KMS-11 (cell line): ENCODE data around the gene STARD9.

ENCODE experiments used
- H2AFZ ChIP-seq: fragments of 200-600 bp; sonication (generic); 2 replicates; pipeline ENCODE4 v1.6.1; 2016; ENCODE audit warnings: antibody characterized with exemption, mixed run types, low read depth
- H3K27ac ChIP-seq: fragments of 200-600 bp; sonication (generic); 2 replicates; pipeline ENCODE4 v1.6.1; 2016; ENCODE audit warnings: mild to moderate bottlenecking, mixed run types
- H3K27me3 ChIP-seq: fragments of 200-600 bp; sonication (generic); 2 replicates; pipeline ENCODE4 v1.6.1; 2017; ENCODE audit warnings: mild to moderate bottlenecking, low read depth, mixed run types, moderate library complexity; ENCODE audit not compliant: insufficient read depth
- H3K36me3 ChIP-seq: fragments of 200-600 bp; sonication (generic); 2 replicates; pipeline ENCODE4 v1.6.1; 2017; ENCODE audit warnings: mild to moderate bottlenecking, mixed run types; ENCODE audit not compliant: insufficient read depth
- H3K4me1 ChIP-seq: fragments of 200-600 bp; sonication (generic); 2 replicates; pipeline ENCODE4 v1.6.1; 2016; ENCODE audit warnings: mild to moderate bottlenecking, low read depth, mixed run types; ENCODE audit not compliant: poor library complexity, severe bottlenecking
- H3K4me2 ChIP-seq: fragments of 200-600 bp; sonication (generic); 2 replicates; pipeline ENCODE4 v1.7.0; 2016; ENCODE audit warnings: mild to moderate bottlenecking, mixed run types
- H3K4me3 ChIP-seq: fragments of 200-600 bp; sonication (generic); IDR thresholded peaks from 2 replicates; pipeline ENCODE4 v1.6.1; 2017; ENCODE audit warnings: low read depth, low read length, mixed read lengths; ENCODE audit not compliant: insufficient read depth
- H3K79me2 ChIP-seq: fragments of 200-600 bp; sonication (generic); 2 replicates; pipeline ENCODE4 v1.6.1; 2016; ENCODE audit warnings: low read depth, mixed run types; ENCODE audit not compliant: insufficient read depth
- H3K9ac ChIP-seq: fragments of 200-600 bp; sonication (generic); 2 replicates; pipeline ENCODE4 v1.6.1; 2016; ENCODE audit warnings: mild to moderate bottlenecking, mixed run types
- H4K20me1 ChIP-seq: fragments of 200-600 bp; sonication (generic); 2 replicates; pipeline ENCODE4 v1.6.1; 2016; ENCODE audit warnings: mild to moderate bottlenecking, mixed run types; ENCODE audit not compliant: insufficient read depth
- TF ChIP-seq, protein P1 (sequence below): fragments of 200-600 bp; sonication (generic); conservative IDR thresholded peaks from 2 replicates; pipeline ENCODE4 v1.6.1; 2017; ENCODE audit warnings: low read depth, mild to moderate bottlenecking, antibody characterized with exemption, low read length, moderate library complexity, mixed read lengths

Gene STARD9

DNA sequence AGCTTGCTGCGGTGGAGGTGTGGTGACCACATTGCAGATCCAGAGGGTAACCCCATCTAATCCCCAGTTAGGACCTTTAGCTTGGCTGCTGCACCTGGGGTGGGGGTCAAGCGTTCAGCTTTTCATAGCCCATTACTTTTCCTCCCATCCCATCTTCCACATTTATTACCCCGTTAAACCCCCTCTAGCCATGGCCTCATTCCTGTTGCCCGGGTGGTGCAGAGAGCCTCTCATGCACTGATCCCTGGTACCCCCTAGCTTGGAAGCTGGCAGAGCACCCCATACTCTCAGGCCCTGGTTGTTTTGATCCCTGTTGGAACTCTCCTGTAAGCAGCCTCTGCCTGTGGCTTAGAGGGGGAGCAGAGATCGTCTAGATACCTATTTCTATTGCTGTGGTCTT lies 140.7 kb downstream of the STARD9 start:
- no peaks in the 10 kb centered on the region for H3K79me2 ChIP-seq
- H3K36me3 ChIP-seq = no peaks in the 10 kb centered on the region
- H2AFZ ChIP-seq = no peak overlapping the region
- H3K27me3 ChIP-seq = no peaks in the 10 kb centered on the region
- H3K9ac ChIP-seq = no peak overlapping the region
- no peak overlapping the region for H3K4me3 ChIP-seq
- H4K20me1 ChIP-seq = no peaks in the 10 kb centered on the region
- H3K4me2 ChIP-seq = no peak overlapping the region
- H3K4me1 ChIP-seq = no peaks in the 10 kb centered on the region
- TF ChIP-seq, protein P1, sequence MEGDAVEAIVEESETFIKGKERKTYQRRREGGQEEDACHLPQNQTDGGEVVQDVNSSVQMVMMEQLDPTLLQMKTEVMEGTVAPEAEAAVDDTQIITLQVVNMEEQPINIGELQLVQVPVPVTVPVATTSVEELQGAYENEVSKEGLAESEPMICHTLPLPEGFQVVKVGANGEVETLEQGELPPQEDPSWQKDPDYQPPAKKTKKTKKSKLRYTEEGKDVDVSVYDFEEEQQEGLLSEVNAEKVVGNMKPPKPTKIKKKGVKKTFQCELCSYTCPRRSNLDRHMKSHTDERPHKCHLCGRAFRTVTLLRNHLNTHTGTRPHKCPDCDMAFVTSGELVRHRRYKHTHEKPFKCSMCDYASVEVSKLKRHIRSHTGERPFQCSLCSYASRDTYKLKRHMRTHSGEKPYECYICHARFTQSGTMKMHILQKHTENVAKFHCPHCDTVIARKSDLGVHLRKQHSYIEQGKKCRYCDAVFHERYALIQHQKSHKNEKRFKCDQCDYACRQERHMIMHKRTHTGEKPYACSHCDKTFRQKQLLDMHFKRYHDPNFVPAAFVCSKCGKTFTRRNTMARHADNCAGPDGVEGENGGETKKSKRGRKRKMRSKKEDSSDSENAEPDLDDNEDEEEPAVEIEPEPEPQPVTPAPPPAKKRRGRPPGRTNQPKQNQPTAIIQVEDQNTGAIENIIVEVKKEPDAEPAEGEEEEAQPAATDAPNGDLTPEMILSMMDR = no peak
- H3K27ac ChIP-seq = no peak overlapping the region

DNA sequence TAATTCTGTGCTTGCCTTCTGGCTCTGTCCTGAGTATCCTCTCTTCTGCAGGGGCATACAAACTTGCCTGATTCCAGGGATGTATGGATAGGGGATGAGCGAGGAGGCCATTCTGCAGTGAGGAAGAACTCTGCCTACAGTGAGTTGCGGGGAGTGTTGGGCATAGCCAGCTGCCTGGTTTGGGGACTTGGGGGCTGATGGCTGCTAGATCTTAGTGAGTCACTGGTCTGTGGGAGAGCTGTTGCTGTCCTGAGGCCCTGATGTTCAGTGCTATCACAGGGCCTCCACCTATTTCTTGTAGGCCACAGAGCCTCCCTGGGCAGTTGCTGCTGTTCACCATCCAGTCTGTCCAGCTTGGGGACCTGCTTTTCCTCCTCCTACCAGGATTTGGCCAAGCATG lies 141.2 kb downstream of the STARD9 start:
- Histone ChIP-seq H3K79me2 (no peaks in the 10 kb centered on the region), H3K36me3 (no peaks in the 10 kb centered on the region), H3K9ac (no peak overlapping the region), H3K27me3 (no peaks in the 10 kb centered on the region), H3K4me3 (no peak overlapping the region), H3K27ac (no peak overlapping the region), H3K4me2 (no peak overlapping the region), H3K4me1 (no peaks in the 10 kb centered on the region), H2AFZ (no peak overlapping the region), H4K20me1 (no peaks in the 10 kb centered on the region)
- TF ChIP-seq, protein P1 = no peak

DNA sequence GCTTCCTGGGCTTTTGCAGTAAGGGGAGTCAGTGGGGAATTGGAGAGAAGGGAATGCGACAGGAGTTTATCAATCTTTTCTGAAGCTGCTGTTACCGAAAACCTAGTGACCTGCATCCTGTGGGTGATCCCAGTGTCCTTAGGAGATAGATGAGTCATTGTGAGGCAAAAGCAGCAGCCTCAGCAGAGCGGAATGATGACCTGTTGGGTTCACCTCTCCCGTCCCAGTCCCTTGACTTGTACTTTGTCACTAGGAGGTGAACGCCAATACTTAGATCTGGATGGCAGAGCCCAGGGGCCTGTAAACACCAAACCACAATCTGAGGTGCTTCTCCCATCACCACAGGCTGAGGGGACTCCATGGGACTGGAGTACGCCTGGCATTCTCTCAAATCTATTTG lies 143.6 kb downstream of the STARD9 start:
- H4K20me1 ChIP-seq = no peaks in the 10 kb centered on the region
- H3K4me1 ChIP-seq = no peaks in the 10 kb centered on the region
- H3K9ac ChIP-seq = no peak overlapping the region
- no peaks in the 10 kb centered on the region for H3K27me3 ChIP-seq
- H3K4me2 ChIP-seq = no peak overlapping the region
- H3K4me3 ChIP-seq = no peak overlapping the region
- H3K27ac ChIP-seq = no peak overlapping the region
- no peaks in the 10 kb centered on the region for H3K79me2 ChIP-seq
- TF ChIP-seq, protein P1 = no peak
- no peak overlapping the region for H2AFZ ChIP-seq
- no peaks in the 10 kb centered on the region for H3K36me3 ChIP-seq

DNA sequence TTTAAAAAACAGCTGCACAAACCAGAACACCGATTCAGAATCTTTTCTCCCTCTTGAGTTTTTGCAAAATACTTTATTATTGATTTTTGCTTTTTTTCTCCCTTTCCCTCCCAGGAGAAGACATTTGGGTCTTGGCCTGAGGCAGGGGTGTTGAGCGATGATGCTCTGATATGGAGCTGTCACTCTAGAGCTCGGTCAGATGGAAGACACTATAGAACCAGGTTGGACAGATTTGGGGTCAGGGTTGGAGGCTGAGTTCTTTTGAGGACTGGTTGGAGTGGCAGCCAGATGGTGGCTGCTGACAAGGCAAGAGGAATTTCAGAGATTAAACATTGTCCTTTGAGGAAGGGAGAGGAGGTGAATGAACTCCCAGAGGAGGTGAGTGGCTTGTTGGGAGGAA lies 144.7 kb downstream of the STARD9 start:
- H3K27ac ChIP-seq = no peak overlapping the region
- H3K79me2 ChIP-seq = no peaks in the 10 kb centered on the region
- no peak overlapping the region for H3K9ac ChIP-seq
- TF ChIP-seq, protein P1 = no peak
- no peaks in the 10 kb centered on the region for H4K20me1 ChIP-seq
- 0 out of 2 replicates have a peak, but pooled peaks cover 1% of the 10 kb centered on the region for H3K36me3 ChIP-seq
- no peaks in the 10 kb centered on the region for H3K4me1 ChIP-seq
- no peak overlapping the region for H3K4me2 ChIP-seq
- no peaks in the 10 kb centered on the region for H3K27me3 ChIP-seq
- H3K4me3 ChIP-seq = no peak overlapping the region
- H2AFZ ChIP-seq = no peak overlapping the region

DNA sequence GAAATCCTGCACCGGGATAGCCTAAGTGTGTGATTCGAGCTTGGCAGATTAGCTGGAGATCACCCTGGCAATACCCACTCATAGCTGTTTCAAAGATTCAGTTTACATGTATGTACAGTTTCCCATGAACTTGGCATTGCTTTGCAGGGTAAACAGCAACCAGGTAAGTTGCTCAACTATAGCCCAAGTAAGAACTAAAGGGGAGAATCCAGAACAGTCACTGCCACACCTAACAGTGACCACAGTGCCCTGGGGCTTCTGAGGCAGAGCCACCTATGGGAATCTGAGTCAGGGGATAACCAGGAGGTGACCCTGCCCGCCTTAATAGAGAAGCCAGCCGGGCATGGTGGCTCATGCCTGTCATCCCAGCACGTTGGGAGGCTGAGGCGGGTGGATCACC lies 145.6 kb downstream of the STARD9 start:
- TF ChIP-seq, protein P1 = no peak
- Histone ChIP-seq H3K4me2 (no peak overlapping the region), H3K36me3 (0 out of 2 replicates have a peak, but pooled peaks cover 4% of the 10 kb centered on the region), H3K27me3 (no peaks in the 10 kb centered on the region), H4K20me1 (no peaks in the 10 kb centered on the region), H3K4me3 (no peak overlapping the region), H3K4me1 (no peaks in the 10 kb centered on the region), H3K9ac (no peak overlapping the region), H3K27ac (no peak overlapping the region), H2AFZ (no peak overlapping the region), H3K79me2 (no peaks in the 10 kb centered on the region)
